Measurements from ENCODE around the gene HEMGN.

GRCh38 chr9:97964901-97965300 is 26.9 kb upstream of the HEMGN start:
- TF ChIP-seq CTCF (IDR thresholded peaks at IDR 0.05) (no peak), EP300 (IDR thresholded peaks at IDR 0.05) (no peak), POLR2A (IDR thresholded peaks at IDR 0.05) (no peak)

Data from tibial nerve (tissue), 4 donors.